ENCODE results near the gene STXBP4.

- no peak for TF ChIP-seq CSDC2 (CRISPR knock-in tag; IDR thresholded peaks at IDR 0.05)
- TF ChIP-seq ZFP30 (CRISPR knock-in tag; IDR thresholded peaks at IDR 0.05), result no peak
- no peak for TF ChIP-seq PATZ1 (CRISPR knock-in tag; IDR thresholded peaks at IDR 0.05; ENCODE audit: borderline replicate concordance)
- TF ChIP-seq PPARA (CRISPR knock-in tag; IDR thresholded peaks at IDR 0.05; ENCODE audit: borderline replicate concordance), result no peak
- TF ChIP-seq POU6F1 (CRISPR knock-in tag; IDR thresholded peaks at IDR 0.05; ENCODE audit: borderline replicate concordance, low read depth), result no peak
- no peak for TF ChIP-seq CREB5 (CRISPR knock-in tag; IDR thresholded peaks at IDR 0.05; ENCODE audit: low read depth)
- no peak for TF ChIP-seq OSR1 (CRISPR knock-in tag; IDR thresholded peaks at IDR 0.05)
- TF ChIP-seq SNAI2 (CRISPR knock-in tag; IDR thresholded peaks at IDR 0.05), result no peak
- TF ChIP-seq TSHZ2 (CRISPR knock-in tag; IDR thresholded peaks at IDR 0.05), result no peak
- no peak for TF ChIP-seq ZNF565 (CRISPR knock-in tag; conservative IDR thresholded peaks at IDR 0.05; ENCODE audit: low read depth)
- TF ChIP-seq GLIS3 (CRISPR knock-in tag; IDR thresholded peaks at IDR 0.05), result no peak
- TF ChIP-seq RARB (CRISPR knock-in tag; IDR thresholded peaks at IDR 0.05), result no peak
- no peak for TF ChIP-seq ZC3H10 (CRISPR knock-in tag; IDR thresholded peaks at IDR 0.05)
- TF ChIP-seq TCF4 (CRISPR knock-in tag; IDR thresholded peaks at IDR 0.05; ENCODE audit: borderline replicate concordance), result no peak
Measured at GRCh38 chr17:54985476-54985875, 16.9 kb downstream of the STXBP4 start.
